Fibroblast of lung (primary cell): ENCODE results near the gene LIMA1.

Source experiments
- CTCF ChIP-seq, 2 donors: IDR thresholded peaks in 1 of 2; conservative IDR thresholded peaks in 1 of 2; 1 replicate in 1 of 2; 2 replicates in 1 of 2; pipeline ENCODE4 v1.5.1; 2011 to 2012; ENCODE audit warnings: low read length in 2 of 2, control low read depth in 1 of 2, inconsistent platforms in 1 of 2, low read depth in 1 of 2, mild to moderate bottlenecking in 1 of 2
- EZH2 ChIP-seq: IDR thresholded peaks from 2 replicates; pipeline ENCODE4 v1.5.1; 2012; ENCODE audit warnings: low read length, control low read depth, mild to moderate bottlenecking; ENCODE audit errors: missing control alignments

- TF ChIP-seq CTCF (conservative IDR thresholded peaks at IDR 0.05 in 1 of 2, IDR thresholded peaks at IDR 0.05 in 1 of 2; ENCODE audit: low read depth in 1 of 2, low read length in 2 of 2) (no peak), EZH2 (no peak)
Measured at GRCh38 chr12:50185301-50185895, 97.9 kb downstream of the LIMA1 start.
